ENCODE results near the gene TMEM132A.

GRCh38 chr11:60946601-60947264 lies 22.5 kb downstream of the TMEM132A start:
- TF ChIP-seq POLR2A (IDR thresholded peaks at IDR 0.05) (no peak), CTCF (IDR thresholded peaks at IDR 0.05) (no peak)

Data from esophagus squamous epithelium (tissue), 4 donors.